HCT116 (cell line): ENCODE data around the gene HAAO.

ENCODE experiments used
- EZH2 ChIP-seq: fragments of 200-600 bp; sonication (generic); IDR thresholded peaks from 2 replicates; pipeline ENCODE4 v1.6.1; 2017; ENCODE audit warnings: antibody characterized with exemption, mixed run types
- EZH2phosphoT487 ChIP-seq: fragments of 200-600 bp; IDR thresholded peaks from 2 replicates; pipeline ENCODE4 v1.6.1; 2018; ENCODE audit warnings: antibody characterized with exemption, borderline replicate concordance
- FOSL1 ChIP-seq: IDR thresholded peaks from 2 replicates; pipeline ENCODE4 v1.6.1; 2012; ENCODE audit warnings: low read depth
- JUND ChIP-seq: IDR thresholded peaks from 2 replicates; pipeline ENCODE4 v1.6.1; 2012
- MAX ChIP-seq: IDR thresholded peaks from 2 replicates; pipeline ENCODE4 v1.6.1; 2012
- POLR2A ChIP-seq: IDR thresholded peaks from 2 replicates; pipeline ENCODE4 v1.7.0; 2011; ENCODE audit warnings: borderline replicate concordance; ENCODE audit not compliant: insufficient read depth, insufficient read length; ENCODE audit errors: extremely low read depth
- SIN3A ChIP-seq: IDR thresholded peaks from 2 replicates; pipeline ENCODE4 v1.6.1; 2012; ENCODE audit warnings: low read depth
- SP1 ChIP-seq: IDR thresholded peaks from 2 replicates; pipeline ENCODE4 v1.6.1; 2012; ENCODE audit warnings: low read depth
- YY1 ChIP-seq: IDR thresholded peaks from 2 replicates; pipeline ENCODE4 v1.6.1; 2011; ENCODE audit warnings: low read length, low read depth, moderate library complexity, mild to moderate bottlenecking; ENCODE audit not compliant: insufficient replicate concordance; ENCODE audit errors: extremely low read depth
- ZNF274 ChIP-seq: fragments of 200-500 bp; sonication (Bioruptor generic); IDR thresholded peaks from 2 replicates; pipeline ENCODE4 v1.6.1; 2014; ENCODE audit warnings: mild to moderate bottlenecking, low read depth, low read length, inconsistent platforms
- TF ChIP-seq, protein P1 (sequence below), 3 experiments: fragments of 200-600 bp in 1 of 3; sonication (generic) in 1 of 3; IDR thresholded peaks in 2 of 3; conservative IDR thresholded peaks in 1 of 3; 2 replicates each; pipeline ENCODE4 v1.5.1; 2012 to 2017; ENCODE audit warnings: low read depth in 2 of 3, low read length in 2 of 3, antibody characterized with exemption in 1 of 3, borderline replicate concordance in 1 of 3, control low read depth in 1 of 3, mild to moderate bottlenecking in 1 of 3, mixed read lengths in 1 of 3, mixed run types in 1 of 3, moderate library complexity in 1 of 3; ENCODE audit not compliant: insufficient read depth in 1 of 3
- TF ChIP-seq, protein P2 (sequence below): IDR thresholded peaks from 2 replicates; pipeline ENCODE4 v1.6.1; 2012
- TF ChIP-seq, protein P3 (sequence below): IDR thresholded peaks from 2 replicates; pipeline ENCODE4 v1.6.1; 2011; ENCODE audit warnings: mild to moderate bottlenecking, low read length, moderate library complexity; ENCODE audit not compliant: insufficient replicate concordance; ENCODE audit errors: extremely low read depth

GRCh38 chr2:42834161-42834560 lies 41.8 kb upstream of the HAAO start:
- TF ChIP-seq, protein P1, sequence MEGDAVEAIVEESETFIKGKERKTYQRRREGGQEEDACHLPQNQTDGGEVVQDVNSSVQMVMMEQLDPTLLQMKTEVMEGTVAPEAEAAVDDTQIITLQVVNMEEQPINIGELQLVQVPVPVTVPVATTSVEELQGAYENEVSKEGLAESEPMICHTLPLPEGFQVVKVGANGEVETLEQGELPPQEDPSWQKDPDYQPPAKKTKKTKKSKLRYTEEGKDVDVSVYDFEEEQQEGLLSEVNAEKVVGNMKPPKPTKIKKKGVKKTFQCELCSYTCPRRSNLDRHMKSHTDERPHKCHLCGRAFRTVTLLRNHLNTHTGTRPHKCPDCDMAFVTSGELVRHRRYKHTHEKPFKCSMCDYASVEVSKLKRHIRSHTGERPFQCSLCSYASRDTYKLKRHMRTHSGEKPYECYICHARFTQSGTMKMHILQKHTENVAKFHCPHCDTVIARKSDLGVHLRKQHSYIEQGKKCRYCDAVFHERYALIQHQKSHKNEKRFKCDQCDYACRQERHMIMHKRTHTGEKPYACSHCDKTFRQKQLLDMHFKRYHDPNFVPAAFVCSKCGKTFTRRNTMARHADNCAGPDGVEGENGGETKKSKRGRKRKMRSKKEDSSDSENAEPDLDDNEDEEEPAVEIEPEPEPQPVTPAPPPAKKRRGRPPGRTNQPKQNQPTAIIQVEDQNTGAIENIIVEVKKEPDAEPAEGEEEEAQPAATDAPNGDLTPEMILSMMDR (IDR thresholded peaks at IDR 0.05 in 2 of 3, conservative IDR thresholded peaks at IDR 0.05 in 1 of 3; ENCODE audit: borderline replicate concordance in 1 of 3, insufficient read depth in 1 of 3, low read depth in 2 of 3, low read length in 2 of 3): no peak
- no peak for TF ChIP-seq FOSL1
- TF ChIP-seq, protein P2, sequence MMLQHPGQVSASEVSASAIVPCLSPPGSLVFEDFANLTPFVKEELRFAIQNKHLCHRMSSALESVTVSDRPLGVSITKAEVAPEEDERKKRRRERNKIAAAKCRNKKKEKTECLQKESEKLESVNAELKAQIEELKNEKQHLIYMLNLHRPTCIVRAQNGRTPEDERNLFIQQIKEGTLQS: no peak
- TF ChIP-seq SP1: no peak
- no peak for TF ChIP-seq JUND
- no peak for TF ChIP-seq POLR2A
- no peak for TF ChIP-seq YY1
- no peak for TF ChIP-seq MAX
- TF ChIP-seq EZH2: no peak
- no peak for TF ChIP-seq ZNF274
- TF ChIP-seq, protein P3, sequence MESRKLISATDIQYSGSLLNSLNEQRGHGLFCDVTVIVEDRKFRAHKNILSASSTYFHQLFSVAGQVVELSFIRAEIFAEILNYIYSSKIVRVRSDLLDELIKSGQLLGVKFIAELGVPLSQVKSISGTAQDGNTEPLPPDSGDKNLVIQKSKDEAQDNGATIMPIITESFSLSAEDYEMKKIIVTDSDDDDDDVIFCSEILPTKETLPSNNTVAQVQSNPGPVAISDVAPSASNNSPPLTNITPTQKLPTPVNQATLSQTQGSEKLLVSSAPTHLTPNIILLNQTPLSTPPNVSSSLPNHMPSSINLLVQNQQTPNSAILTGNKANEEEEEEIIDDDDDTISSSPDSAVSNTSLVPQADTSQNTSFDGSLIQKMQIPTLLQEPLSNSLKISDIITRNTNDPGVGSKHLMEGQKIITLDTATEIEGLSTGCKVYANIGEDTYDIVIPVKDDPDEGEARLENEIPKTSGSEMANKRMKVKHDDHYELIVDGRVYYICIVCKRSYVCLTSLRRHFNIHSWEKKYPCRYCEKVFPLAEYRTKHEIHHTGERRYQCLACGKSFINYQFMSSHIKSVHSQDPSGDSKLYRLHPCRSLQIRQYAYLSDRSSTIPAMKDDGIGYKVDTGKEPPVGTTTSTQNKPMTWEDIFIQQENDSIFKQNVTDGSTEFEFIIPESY: no peak
- TF ChIP-seq SIN3A: no peak
- TF ChIP-seq EZH2phosphoT487: no peak
